Measurements from ENCODE around the gene PSMD4.

The PSMD4 gene

DNA sequence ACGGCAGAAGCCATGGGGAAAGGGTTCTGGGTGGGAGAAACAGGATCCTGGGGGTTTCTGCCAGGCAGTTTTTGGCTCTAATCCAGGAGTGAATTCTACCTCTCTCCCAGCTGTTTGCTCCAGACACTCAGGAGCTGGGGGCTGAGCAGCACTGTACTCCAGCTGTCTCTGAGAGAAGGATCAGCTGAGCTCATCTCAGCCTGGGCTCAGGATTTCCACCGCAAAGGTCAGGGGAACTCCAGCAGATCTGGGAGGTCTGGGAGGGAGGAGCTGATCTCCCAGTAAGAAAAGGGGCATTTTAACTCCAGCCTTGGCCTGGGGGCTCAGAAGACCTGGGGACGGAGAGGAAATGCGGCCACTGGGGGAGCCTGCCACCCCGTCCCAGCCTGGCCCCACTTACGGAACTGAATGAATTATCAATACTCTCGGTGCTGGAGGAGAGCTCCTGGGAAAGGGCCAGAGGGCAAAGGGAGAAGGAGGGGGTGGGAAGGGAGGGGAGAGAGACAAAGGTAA lies 55.3 kb downstream of the PSMD4 start:
- peak; percentile 89 for DNase-seq (ENCODE audit: low read depth)
- no peak overlapping the region for H3K4me3 ChIP-seq (ENCODE audit: low read depth, low read length)
- no peak for TF ChIP-seq CTCF (conservative IDR thresholded peaks at IDR 0.05; ENCODE audit: low read depth, low read length)

DNA sequence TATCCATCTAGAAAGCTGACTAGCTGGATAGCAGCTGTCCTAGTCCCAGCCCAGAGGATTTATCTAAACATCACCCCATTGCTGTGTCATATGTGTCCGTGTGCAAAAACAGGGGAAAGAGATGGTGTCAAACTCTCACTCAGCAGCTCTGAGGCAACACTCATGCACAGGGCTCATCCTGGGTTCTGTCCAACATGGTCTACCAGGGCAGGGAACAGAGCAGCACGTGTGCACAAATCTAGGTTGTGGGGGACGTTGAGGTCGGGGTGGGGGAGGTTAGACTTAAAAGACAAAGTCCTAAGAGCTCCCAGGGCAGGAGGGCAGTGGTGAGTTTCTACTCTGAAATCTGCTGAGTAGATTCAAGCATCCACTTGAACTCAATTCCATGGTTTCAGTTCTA lies 56.5 kb downstream of the PSMD4 start:
- no peak overlapping the region for H3K4me3 ChIP-seq (ENCODE audit: low read depth, low read length)
- TF ChIP-seq CTCF (conservative IDR thresholded peaks at IDR 0.05; ENCODE audit: low read depth, low read length): no peak
- peak; percentile 55 for DNase-seq (ENCODE audit: low read depth)

- TF ChIP-seq CTCF (conservative IDR thresholded peaks at IDR 0.05; ENCODE audit: low read depth, low read length): no peak
- peak; percentile 100 for DNase-seq (ENCODE audit: low read depth)
- no peak overlapping the region for H3K4me3 ChIP-seq (ENCODE audit: low read depth, low read length)
Observed at GRCh38 chr1:151311589-151312331, 57.2 kb downstream of the PSMD4 start.

DNA sequence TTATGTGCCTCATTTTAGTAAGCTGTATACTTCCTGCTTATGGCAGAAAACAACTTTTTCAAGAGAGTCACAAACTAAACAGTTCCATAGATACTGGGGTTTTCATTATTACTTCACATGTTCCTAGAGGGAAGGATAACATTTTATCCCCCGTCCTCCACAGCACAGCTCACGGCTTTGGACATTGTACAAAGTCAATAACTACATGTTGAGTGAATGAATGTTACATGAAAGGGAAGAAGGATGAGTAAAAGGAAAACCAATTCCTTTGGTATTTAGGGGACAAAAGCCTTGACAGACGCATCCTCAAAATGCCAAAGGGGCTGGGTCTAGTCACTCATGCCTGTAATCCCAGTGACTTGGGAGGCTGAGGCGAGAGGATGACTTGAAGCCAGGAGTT lies 57.9 kb downstream of the PSMD4 start:
- no peak overlapping the region for H3K4me3 ChIP-seq (ENCODE audit: low read depth, low read length)
- DNase-seq (ENCODE audit: low read depth): peak; percentile 41
- no peak for TF ChIP-seq CTCF (conservative IDR thresholded peaks at IDR 0.05; ENCODE audit: low read depth, low read length)

- H3K4me3 ChIP-seq (ENCODE audit: low read depth, low read length): no peak overlapping the region
- no peak for DNase-seq (ENCODE audit: low read depth)
- TF ChIP-seq CTCF (conservative IDR thresholded peaks at IDR 0.05; ENCODE audit: low read depth, low read length): no peak
Observed at GRCh38 chr1:151312826-151313225, 58.3 kb downstream of the PSMD4 start.

GRCh38 chr1:151313501-151313900 lies 59.0 kb downstream of the PSMD4 start:
- no peak for TF ChIP-seq CTCF (conservative IDR thresholded peaks at IDR 0.05; ENCODE audit: low read depth, low read length)
- H3K4me3 ChIP-seq (ENCODE audit: low read depth, low read length): no peak overlapping the region
- DNase-seq (ENCODE audit: low read depth): no peak

Data from choroid plexus epithelial cell (primary cell).